ENCODE data around the gene DST. TPM values are rescaled to one million over a fixed set of nuclear protein-coding genes. Genes with fewer than 3 reads are reported as not detected.

Gene DST
- polyA plus RNA-seq, 2 donors, result 57.2 to 59.3 TPM

- WGBS, 2 donors, result 48 to 97% methylated on average over 1 of the region's 1 CpG
- no peaks in the 10 kb centered on the region for H3K27me3 ChIP-seq (ENCODE audit: control insufficient read depth in 1 of 2, insufficient read depth in 2 of 2, low read length in 2 of 2)
- H3K4me3 ChIP-seq (ENCODE audit: low read depth in 1 of 2, low read length in 2 of 2), result no peak overlapping the region
Observed at GRCh38 chr6:56448046-56448445, 194.6 kb downstream of the DST start.

GRCh38 chr6:56445818-56446217 is 196.9 kb downstream of the DST start:
- 72 to 77% methylated on average over 8 of the region's 8 CpGs for WGBS, 2 donors
- Histone ChIP-seq H3K36me3 (ENCODE audit: control insufficient read depth in 2 of 2, insufficient read depth in 2 of 2, low read length in 1 of 2) (no peaks in the 10 kb centered on the region), H3K27ac (ENCODE audit: low read depth in 2 of 2, low read length in 1 of 2) (no peak overlapping the region), H3K4me3 (ENCODE audit: low read depth in 1 of 2, low read length in 2 of 2) (no peak overlapping the region), H3K9me3 (ENCODE audit: control insufficient read depth in 2 of 2, insufficient read depth in 1 of 2, low read depth in 1 of 2, low read length in 1 of 2) (peaks cover 0 to 3% of the 10 kb centered on the region in 2 donors), H3K27me3 (ENCODE audit: control insufficient read depth in 1 of 2, insufficient read depth in 2 of 2, low read length in 2 of 2) (no peaks in the 10 kb centered on the region), H3K4me1 (ENCODE audit: control insufficient read depth in 2 of 2, insufficient read depth in 2 of 2, low read length in 1 of 2) (no peaks in the 10 kb centered on the region)

More at GRCh38 chr6:56448046-56448445, 194.6 kb downstream of the DST start:
- Histone ChIP-seq H3K27ac (ENCODE audit: low read depth in 2 of 2, low read length in 1 of 2) (no peak overlapping the region), H3K4me1 (ENCODE audit: control insufficient read depth in 2 of 2, insufficient read depth in 2 of 2, low read length in 1 of 2) (no peaks in the 10 kb centered on the region), H3K36me3 (ENCODE audit: control insufficient read depth in 2 of 2, insufficient read depth in 2 of 2, low read length in 1 of 2) (no peaks in the 10 kb centered on the region), H3K9me3 (ENCODE audit: control insufficient read depth in 2 of 2, insufficient read depth in 1 of 2, low read depth in 1 of 2, low read length in 1 of 2) (peaks cover 0 to 3% of the 10 kb centered on the region in 2 donors)

GRCh38 chr6:56444855-56445254 is 197.8 kb downstream of the DST start:
- WGBS, 2 donors, result 47 to 74% methylated on average over 2 of the region's 2 CpGs
- no peak overlapping the region for H3K4me3 ChIP-seq (ENCODE audit: low read depth in 1 of 2, low read length in 2 of 2)
- no peaks in the 10 kb centered on the region for H3K27me3 ChIP-seq (ENCODE audit: control insufficient read depth in 1 of 2, insufficient read depth in 2 of 2, low read length in 2 of 2)
- no peak overlapping the region for H3K27ac ChIP-seq (ENCODE audit: low read depth in 2 of 2, low read length in 1 of 2)
- no peaks in the 10 kb centered on the region for H3K36me3 ChIP-seq (ENCODE audit: control insufficient read depth in 2 of 2, insufficient read depth in 2 of 2, low read length in 1 of 2)
- H3K9me3 ChIP-seq (ENCODE audit: control insufficient read depth in 2 of 2, insufficient read depth in 1 of 2, low read depth in 1 of 2, low read length in 1 of 2), result peaks cover 0 to 3% of the 10 kb centered on the region in 2 donors
- no peaks in the 10 kb centered on the region for H3K4me1 ChIP-seq (ENCODE audit: control insufficient read depth in 2 of 2, insufficient read depth in 2 of 2, low read length in 1 of 2)

- no peaks in the 10 kb centered on the region for H3K4me1 ChIP-seq (ENCODE audit: control insufficient read depth in 2 of 2, insufficient read depth in 2 of 2, low read length in 1 of 2)
- 64 to 79% methylated on average over 4 of the region's 4 CpGs for whole genome bisulfite sequencing, 2 donors
Observed at GRCh38 chr6:56440551-56440981, 202.1 kb downstream of the DST start.

GRCh38 chr6:56437171-56437900 is 205.4 kb downstream of the DST start:
- H3K4me3 ChIP-seq (ENCODE audit: low read depth in 1 of 2, low read length in 2 of 2), result no peak overlapping the region
- H3K4me1 ChIP-seq (ENCODE audit: control insufficient read depth in 2 of 2, insufficient read depth in 2 of 2, low read length in 1 of 2), result peaks cover 0 to 3% of the 10 kb centered on the region in 2 donors
- peaks cover 0 to 8% of the 10 kb centered on the region in 2 donors for H3K9me3 ChIP-seq (ENCODE audit: control insufficient read depth in 2 of 2, insufficient read depth in 1 of 2, low read depth in 1 of 2, low read length in 1 of 2)
- no peak overlapping the region for H3K27ac ChIP-seq (ENCODE audit: low read depth in 2 of 2, low read length in 1 of 2)
- WGBS, 2 donors, result 46 to 57% methylated on average over 5 of the region's 5 CpGs
- no peaks in the 10 kb centered on the region for H3K36me3 ChIP-seq (ENCODE audit: control insufficient read depth in 2 of 2, insufficient read depth in 2 of 2, low read length in 1 of 2)
- no peaks in the 10 kb centered on the region for H3K27me3 ChIP-seq (ENCODE audit: control insufficient read depth in 1 of 2, insufficient read depth in 2 of 2, low read length in 2 of 2)

More at GRCh38 chr6:56440551-56440981, 202.1 kb downstream of the DST start:
- Histone ChIP-seq H3K4me3 (ENCODE audit: low read depth in 1 of 2, low read length in 2 of 2) (no peak overlapping the region), H3K27me3 (ENCODE audit: control insufficient read depth in 1 of 2, insufficient read depth in 2 of 2, low read length in 2 of 2) (no peaks in the 10 kb centered on the region), H3K27ac (ENCODE audit: low read depth in 2 of 2, low read length in 1 of 2) (no peak overlapping the region), H3K36me3 (ENCODE audit: control insufficient read depth in 2 of 2, insufficient read depth in 2 of 2, low read length in 1 of 2) (no peaks in the 10 kb centered on the region), H3K9me3 (ENCODE audit: control insufficient read depth in 2 of 2, insufficient read depth in 1 of 2, low read depth in 1 of 2, low read length in 1 of 2) (peaks cover 0 to 3% of the 10 kb centered on the region in 2 donors)

- Histone ChIP-seq H3K4me1 (ENCODE audit: control insufficient read depth in 2 of 2, insufficient read depth in 2 of 2, low read length in 1 of 2) (peaks cover 0 to 3% of the 10 kb centered on the region in 2 donors), H3K36me3 (ENCODE audit: control insufficient read depth in 2 of 2, insufficient read depth in 2 of 2, low read length in 1 of 2) (no peaks in the 10 kb centered on the region), H3K27me3 (ENCODE audit: control insufficient read depth in 1 of 2, insufficient read depth in 2 of 2, low read length in 2 of 2) (no peaks in the 10 kb centered on the region), H3K27ac (ENCODE audit: low read depth in 2 of 2, low read length in 1 of 2) (peak overlapping the region in 1 of 2 donors; percentile 9), H3K9me3 (ENCODE audit: control insufficient read depth in 2 of 2, insufficient read depth in 1 of 2, low read depth in 1 of 2, low read length in 1 of 2) (peaks cover 4 to 14% of the 10 kb centered on the region in 2 donors), H3K4me3 (ENCODE audit: low read depth in 1 of 2, low read length in 2 of 2) (no peak overlapping the region)
- WGBS, 2 donors, result 78 to 80% methylated on average over 4 of the region's 4 CpGs
Observed at GRCh38 chr6:56435754-56436153, 206.9 kb downstream of the DST start.

- 75 to 88% methylated on average over 2 of the region's 2 CpGs for WGBS, 2 donors
- H3K4me1 ChIP-seq (ENCODE audit: control insufficient read depth in 2 of 2, insufficient read depth in 2 of 2, low read length in 1 of 2), result peaks cover 0 to 3% of the 10 kb centered on the region in 2 donors
- no peaks in the 10 kb centered on the region for H3K36me3 ChIP-seq (ENCODE audit: control insufficient read depth in 2 of 2, insufficient read depth in 2 of 2, low read length in 1 of 2)
- H3K27me3 ChIP-seq (ENCODE audit: control insufficient read depth in 1 of 2, insufficient read depth in 2 of 2, low read length in 2 of 2), result no peaks in the 10 kb centered on the region
- no peak overlapping the region for H3K27ac ChIP-seq (ENCODE audit: low read depth in 2 of 2, low read length in 1 of 2)
- H3K9me3 ChIP-seq (ENCODE audit: control insufficient read depth in 2 of 2, insufficient read depth in 1 of 2, low read depth in 1 of 2, low read length in 1 of 2), result peaks cover 4 to 14% of the 10 kb centered on the region in 2 donors
- no peak overlapping the region for H3K4me3 ChIP-seq (ENCODE audit: low read depth in 1 of 2, low read length in 2 of 2)
Observed at GRCh38 chr6:56435326-56435725, 207.4 kb downstream of the DST start.

GRCh38 chr6:56434606-56435005 is 208.1 kb downstream of the DST start:
- Histone ChIP-seq H3K9me3 (ENCODE audit: control insufficient read depth in 2 of 2, insufficient read depth in 1 of 2, low read depth in 1 of 2, low read length in 1 of 2) (peaks cover 4 to 14% of the 10 kb centered on the region in 2 donors), H3K4me3 (ENCODE audit: low read depth in 1 of 2, low read length in 2 of 2) (no peak overlapping the region), H3K27ac (ENCODE audit: low read depth in 2 of 2, low read length in 1 of 2) (no peak overlapping the region), H3K4me1 (ENCODE audit: control insufficient read depth in 2 of 2, insufficient read depth in 2 of 2, low read length in 1 of 2) (peaks cover 0 to 3% of the 10 kb centered on the region in 2 donors), H3K36me3 (ENCODE audit: control insufficient read depth in 2 of 2, insufficient read depth in 2 of 2, low read length in 1 of 2) (no peaks in the 10 kb centered on the region), H3K27me3 (ENCODE audit: control insufficient read depth in 1 of 2, insufficient read depth in 2 of 2, low read length in 2 of 2) (no peaks in the 10 kb centered on the region)
- 68 to 88% methylated on average over 2 of the region's 2 CpGs for WGBS, 2 donors

GRCh38 chr6:56433119-56433518 is 209.6 kb downstream of the DST start:
- WGBS, 2 donors, result 76 to 79% methylated on average over 36 of the region's 36 CpGs
- Histone ChIP-seq H3K4me1 (ENCODE audit: control insufficient read depth in 2 of 2, insufficient read depth in 2 of 2, low read length in 1 of 2) (peaks cover 0 to 3% of the 10 kb centered on the region in 2 donors), H3K36me3 (ENCODE audit: control insufficient read depth in 2 of 2, insufficient read depth in 2 of 2, low read length in 1 of 2) (no peaks in the 10 kb centered on the region), H3K4me3 (ENCODE audit: low read depth in 1 of 2, low read length in 2 of 2) (no peak overlapping the region), H3K9me3 (ENCODE audit: control insufficient read depth in 2 of 2, insufficient read depth in 1 of 2, low read depth in 1 of 2, low read length in 1 of 2) (peaks cover 4 to 14% of the 10 kb centered on the region in 2 donors), H3K27me3 (ENCODE audit: control insufficient read depth in 1 of 2, insufficient read depth in 2 of 2, low read length in 2 of 2) (no peaks in the 10 kb centered on the region), H3K27ac (ENCODE audit: low read depth in 2 of 2, low read length in 1 of 2) (no peak overlapping the region)

- H3K36me3 ChIP-seq (ENCODE audit: control insufficient read depth in 2 of 2, insufficient read depth in 2 of 2, low read length in 1 of 2), result no peaks in the 10 kb centered on the region
- H3K9me3 ChIP-seq (ENCODE audit: control insufficient read depth in 2 of 2, insufficient read depth in 1 of 2, low read depth in 1 of 2, low read length in 1 of 2), result peaks cover 4 to 14% of the 10 kb centered on the region in 2 donors
- no peak overlapping the region for H3K27ac ChIP-seq (ENCODE audit: low read depth in 2 of 2, low read length in 1 of 2)
- 96 to 97% methylated on average over 24 of the region's 24 CpGs for WGBS, 2 donors
- no peak overlapping the region for H3K4me3 ChIP-seq (ENCODE audit: low read depth in 1 of 2, low read length in 2 of 2)
- peaks cover 0 to 3% of the 10 kb centered on the region in 2 donors for H3K4me1 ChIP-seq (ENCODE audit: control insufficient read depth in 2 of 2, insufficient read depth in 2 of 2, low read length in 1 of 2)
- no peaks in the 10 kb centered on the region for H3K27me3 ChIP-seq (ENCODE audit: control insufficient read depth in 1 of 2, insufficient read depth in 2 of 2, low read length in 2 of 2)
Observed at GRCh38 chr6:56432194-56432593, 210.5 kb downstream of the DST start.

Data from esophagus (tissue), 2 donors.